ENCODE measurements around the gene ZNF584. TPM values are rescaled to one million over a fixed set of nuclear protein-coding genes. Genes with fewer than 3 reads are reported as not detected.

Gene ZNF584
- total and polyA plus RNA-seq, 2 donors (not counting 3 experiments of a cell fraction or from before 2014, with no cell fraction given): 5.9 to 12.4 TPM

DNA sequence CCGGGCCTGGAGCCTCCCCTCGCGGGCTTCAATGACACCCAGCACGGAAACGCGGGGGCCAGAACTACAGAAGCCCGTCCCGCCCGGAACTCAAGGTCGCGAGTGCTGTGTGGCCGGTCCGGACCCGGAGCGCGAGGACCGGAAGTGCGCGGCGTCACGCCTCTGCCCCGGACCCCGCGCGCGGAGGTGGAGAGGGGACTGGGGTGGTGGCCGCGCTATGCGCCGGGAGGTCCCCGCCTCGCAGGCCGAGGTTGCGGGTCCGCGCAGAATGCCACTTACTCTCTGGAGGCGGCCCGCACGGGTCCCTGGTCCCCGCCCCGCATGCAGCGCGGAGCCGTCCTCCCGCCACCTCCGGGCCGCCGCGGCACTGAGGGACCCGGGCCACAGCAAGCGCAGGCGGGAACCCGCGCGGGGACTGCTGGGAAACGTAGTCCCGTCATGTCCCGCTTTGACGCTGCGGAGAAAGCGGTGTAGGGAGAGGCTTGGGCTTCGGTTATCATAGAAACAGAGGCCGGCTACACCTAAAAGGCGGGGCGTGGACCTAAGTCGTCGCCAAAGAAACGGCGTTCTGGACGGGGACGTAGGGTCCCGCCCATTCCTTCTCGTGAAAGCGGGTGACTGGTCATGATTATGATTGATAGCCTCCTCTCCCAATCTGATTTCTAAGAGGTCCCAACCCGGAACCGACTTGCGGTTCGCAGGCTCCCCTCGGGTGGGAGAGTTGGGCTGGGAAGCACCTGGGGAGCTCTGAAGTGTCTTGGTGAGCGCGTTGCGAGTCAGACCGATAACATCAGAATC, 27.6 kb upstream of the ZNF584 start, which contains the start of gene ZNF837:
TSS of gene ZNF837 (minus strand) at position 369 of the 798 bp plus-strand sequence. CDS start 11,698 bp downstream, outside the sequence.
- Histone ChIP-seq H3K4me3 (replicated peaks in 1 of 3; ENCODE audit: insufficient read depth in 1 of 3, low read depth in 1 of 3, low read length in 3 of 3) (peak within 1 kb of the TSS; percentile 59 to 84 (median 72)), H3K9me3 (replicated peaks; ENCODE audit: control insufficient read depth, insufficient read depth, low read length) (no peaks in the 10 kb centered on the region), H3K36me3 (ENCODE audit: control insufficient read depth in 2 of 2, extremely low read depth in 1 of 2, insufficient read depth in 2 of 2, low read length in 2 of 2) (no peaks in the 10 kb centered on the region), H3K4me1 (ENCODE audit: control insufficient read depth, extremely low read depth, insufficient read depth, low read length) (peaks cover 8% of the 10 kb centered on the region), H3K4me2 (ENCODE audit: insufficient read depth, low read length) (peak within 1 kb of the TSS; percentile 58), H3K27ac (ENCODE audit: insufficient read depth, low read depth, low read length) (peak within 1 kb of the TSS; percentile 63), H4K20me1 (replicated peaks; ENCODE audit: control insufficient read depth, extremely low read depth, insufficient read depth, low read length) (no peaks in the 10 kb centered on the region), H3K27me3 (ENCODE audit: control insufficient read depth in 2 of 2, insufficient read depth in 2 of 2, low read length in 2 of 2) (no peaks in the 10 kb centered on the region), H3K9me1 (replicated peaks; ENCODE audit: control insufficient read depth, extremely low read depth, insufficient read depth, low read length) (no peaks in the 10 kb centered on the region), H2AFZ (ENCODE audit: low read depth, low read length) (peak within 1 kb of the TSS; percentile 71), H3K79me2 (ENCODE audit: control insufficient read depth, insufficient read depth, low read length) (no peaks in the 10 kb centered on the region), H3K9ac (replicated peaks; ENCODE audit: extremely low read depth, insufficient read depth, low read length) (peak within 1 kb of the TSS; percentile 58)
- dilution Hi-C loops (cut with MboI; ENCODE audit: extremely low pct_ligation_motif_present, low sequenced_read_pairs): no loop called here
- ChIA-PET CTCF (no interaction called here), POLR2A (interaction anchor here (0.9 kb wide), 1 partner anchor 18 kb away, joined by 3 read pairs; the partner anchor contains the start of gene ZNF497)
- FAIRE-seq: peak; percentile 100
- no TSS peak for BruUV-seq (replicated peaks)
- peak; percentile 100 for DNase-seq (ENCODE audit: low read depth, low spot score)
- TF ChIP-seq GATA2 (IDR thresholded peaks at IDR 0.05; ENCODE audit: insufficient read depth, insufficient read length, low read depth, low read length): no peak
- no peak for TF ChIP-seq EZH2 (IDR thresholded peaks at IDR 0.05; ENCODE audit: borderline replicate concordance, low read depth, low read length, severe bottlenecking)
- peak; percentile 72 for TF ChIP-seq POLR2A (IDR thresholded peaks at IDR 0.05; ENCODE audit: low read depth, low read length)
- TF ChIP-seq MYC (IDR thresholded peaks at IDR 0.05; ENCODE audit: low read depth, low read length): peak; percentile 75
- peak; percentile 86 for TF ChIP-seq POLR2AphosphoS5 (IDR thresholded peaks at IDR 0.05; ENCODE audit: insufficient read depth, low read depth, low read length)
- TF ChIP-seq, protein P1, sequence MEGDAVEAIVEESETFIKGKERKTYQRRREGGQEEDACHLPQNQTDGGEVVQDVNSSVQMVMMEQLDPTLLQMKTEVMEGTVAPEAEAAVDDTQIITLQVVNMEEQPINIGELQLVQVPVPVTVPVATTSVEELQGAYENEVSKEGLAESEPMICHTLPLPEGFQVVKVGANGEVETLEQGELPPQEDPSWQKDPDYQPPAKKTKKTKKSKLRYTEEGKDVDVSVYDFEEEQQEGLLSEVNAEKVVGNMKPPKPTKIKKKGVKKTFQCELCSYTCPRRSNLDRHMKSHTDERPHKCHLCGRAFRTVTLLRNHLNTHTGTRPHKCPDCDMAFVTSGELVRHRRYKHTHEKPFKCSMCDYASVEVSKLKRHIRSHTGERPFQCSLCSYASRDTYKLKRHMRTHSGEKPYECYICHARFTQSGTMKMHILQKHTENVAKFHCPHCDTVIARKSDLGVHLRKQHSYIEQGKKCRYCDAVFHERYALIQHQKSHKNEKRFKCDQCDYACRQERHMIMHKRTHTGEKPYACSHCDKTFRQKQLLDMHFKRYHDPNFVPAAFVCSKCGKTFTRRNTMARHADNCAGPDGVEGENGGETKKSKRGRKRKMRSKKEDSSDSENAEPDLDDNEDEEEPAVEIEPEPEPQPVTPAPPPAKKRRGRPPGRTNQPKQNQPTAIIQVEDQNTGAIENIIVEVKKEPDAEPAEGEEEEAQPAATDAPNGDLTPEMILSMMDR (IDR thresholded peaks at IDR 0.05; ENCODE audit: extremely low read depth in 1 of 2, insufficient read depth in 1 of 2, low read depth in 1 of 2, low read length in 2 of 2): no peak
- no peak for TF ChIP-seq JUN (IDR thresholded peaks at IDR 0.05; ENCODE audit: borderline replicate concordance, insufficient read depth, insufficient read length, low read depth)
- TF ChIP-seq FOS (IDR thresholded peaks at IDR 0.05; ENCODE audit: borderline replicate concordance, insufficient read depth, low read length): peak; percentile 6
- TF ChIP-seq, protein P2, sequence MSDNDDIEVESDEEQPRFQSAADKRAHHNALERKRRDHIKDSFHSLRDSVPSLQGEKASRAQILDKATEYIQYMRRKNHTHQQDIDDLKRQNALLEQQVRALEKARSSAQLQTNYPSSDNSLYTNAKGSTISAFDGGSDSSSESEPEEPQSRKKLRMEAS (IDR thresholded peaks at IDR 0.05; ENCODE audit: insufficient read depth, insufficient read length): peak; percentile 41
- intact Hi-C loops (cut with micrococcal nuclease): loop anchor here (1.0 to 2.0 kb wide), 7 partner anchors 19 to 152 kb away; partner anchors contain the start of genes ERVK3-1, ZNF497, ZNF544 and ZNF8

Data from endothelial cell of umbilical vein (primary cell).